GM12874 (cell line): ENCODE measurements around the gene CRACR2A.

Experiments
- CTCF ChIP-seq: IDR thresholded peaks from 2 replicates; pipeline ENCODE4 v1.5.1; 2011; ENCODE audit warnings: low read depth, mild to moderate bottlenecking, control low read depth, low read length, moderate library complexity; ENCODE audit not compliant: insufficient read depth

The CRACR2A gene

GRCh38 chr12:3651585-3652424 lies 101.1 kb downstream of the CRACR2A start:
- no peak for TF ChIP-seq CTCF

- TF ChIP-seq CTCF, result no peak
Measured at GRCh38 chr12:3647504-3647903, 105.4 kb downstream of the CRACR2A start.

- TF ChIP-seq CTCF, result no peak
Measured at GRCh38 chr12:3646561-3647241, 106.2 kb downstream of the CRACR2A start.

GRCh38 chr12:3645091-3645490 lies 107.8 kb downstream of the CRACR2A start:
- TF ChIP-seq CTCF, result no peak

- TF ChIP-seq CTCF, result no peak
Measured at GRCh38 chr12:3644104-3644503, 108.8 kb downstream of the CRACR2A start.

GRCh38 chr12:3641428-3642018 lies 111.4 kb downstream of the CRACR2A start:
- TF ChIP-seq CTCF, result no peak

GRCh38 chr12:3636328-3636727 lies 116.6 kb downstream of the CRACR2A start:
- no peak for TF ChIP-seq CTCF
